HG03139 (cell line): ENCODE results near the gene PLCB1.

ENCODE experiments used
- ATAC-seq: cut with Tn5 transposase; IDR thresholded peaks from one replicate; pipeline ENCODE4 v1.9.1; 2021; ENCODE audit not compliant: unreplicated experiment

Gene PLCB1

DNA sequence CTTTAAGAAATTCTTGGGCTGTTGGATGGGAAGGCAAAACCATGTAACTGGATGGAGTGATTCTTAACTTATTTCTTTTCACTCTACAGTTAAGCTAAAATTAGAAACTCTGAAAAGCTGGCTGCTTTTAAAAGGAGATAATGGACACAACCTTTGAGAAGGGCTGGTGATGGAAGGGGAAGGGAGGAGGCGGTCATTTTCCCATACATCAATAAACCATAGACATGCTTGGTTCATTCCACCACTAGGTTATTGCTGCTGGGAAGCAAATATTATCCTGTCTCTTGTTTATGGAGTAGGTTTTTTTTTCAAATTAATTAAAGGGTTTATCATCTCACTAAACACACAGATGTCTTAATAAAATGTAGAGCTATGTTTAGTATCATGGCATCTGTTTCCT, 76.2 kb downstream of the PLCB1 start:
- no peak for ATAC-seq

DNA sequence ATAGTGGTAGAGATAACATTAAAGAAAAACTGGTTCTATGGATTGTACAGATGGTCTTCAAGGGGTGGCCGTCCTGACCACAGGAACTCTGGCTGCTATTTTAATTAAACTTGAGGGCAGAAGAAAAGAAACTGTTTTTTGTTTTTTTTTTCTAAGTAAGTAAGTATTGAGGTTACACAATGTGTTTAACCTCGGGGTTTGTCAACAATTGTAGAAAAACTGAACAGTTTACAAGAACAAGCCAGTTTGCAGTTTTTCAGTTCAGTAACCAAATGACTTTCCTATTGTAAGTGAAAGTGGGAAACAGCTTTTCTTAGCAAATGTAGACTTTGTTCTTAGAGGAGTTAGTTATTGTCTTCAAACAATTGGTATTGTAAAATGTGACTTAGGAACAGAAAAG, 77.0 kb downstream of the PLCB1 start:
- ATAC-seq = no peak

DNA sequence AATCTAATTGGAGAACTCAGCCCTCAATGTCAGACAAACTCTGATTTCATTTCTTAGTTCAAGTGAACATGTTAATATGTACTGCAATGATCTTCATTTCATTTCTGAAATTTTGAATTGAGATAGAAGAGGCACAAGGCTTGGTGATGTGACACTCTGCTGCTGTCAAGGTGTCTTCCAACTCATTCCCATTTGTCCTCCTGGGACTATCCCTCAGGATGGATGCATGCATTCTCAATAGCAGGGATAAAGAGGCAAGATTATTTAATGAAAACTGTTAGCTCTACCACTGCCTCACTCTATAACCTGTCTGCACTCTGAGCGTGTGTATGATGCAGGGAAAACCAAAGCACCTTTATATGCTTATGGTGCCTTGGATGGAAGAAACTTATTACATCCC, 78.7 kb downstream of the PLCB1 start:
- ATAC-seq = no peak

DNA sequence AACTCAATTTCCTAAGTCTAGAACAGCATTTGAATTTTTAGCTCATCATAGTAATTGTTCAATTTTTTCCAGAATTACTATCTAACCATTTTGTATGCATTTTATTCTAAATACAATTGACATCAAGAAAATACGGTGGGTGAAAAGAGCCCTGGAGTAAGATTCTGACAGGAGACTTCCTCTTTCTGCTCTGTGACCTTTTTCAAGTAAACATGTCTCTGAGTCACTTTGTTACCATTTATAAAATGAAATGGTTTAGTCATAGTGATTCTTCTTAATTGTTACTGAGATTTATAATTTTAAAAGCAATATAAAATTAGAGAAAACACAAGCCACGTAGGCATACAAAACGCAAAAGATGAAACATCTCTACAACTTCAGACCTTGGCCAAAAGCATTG, 80.2 kb downstream of the PLCB1 start:
- ATAC-seq = no peak

DNA sequence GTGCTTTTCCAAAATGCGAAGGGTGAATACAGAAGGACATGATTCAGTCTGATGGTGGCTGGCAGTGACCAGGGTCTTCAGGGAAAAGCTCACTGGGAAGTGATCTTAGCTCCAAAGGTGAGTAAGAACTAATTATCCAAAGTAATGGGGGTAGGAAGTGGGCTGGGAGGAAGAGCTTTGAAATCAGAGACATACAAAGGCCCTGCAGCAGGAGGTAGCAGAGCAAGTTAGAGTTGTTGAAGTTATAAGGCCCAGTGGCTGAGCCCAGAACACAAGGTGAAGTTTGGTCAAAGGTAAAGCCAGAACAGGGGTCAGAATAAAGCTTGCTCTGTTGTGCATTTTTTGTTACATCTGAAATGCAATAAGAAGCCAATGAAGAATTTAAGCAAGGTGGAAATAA, 81.2 kb downstream of the PLCB1 start:
- no peak for ATAC-seq

DNA sequence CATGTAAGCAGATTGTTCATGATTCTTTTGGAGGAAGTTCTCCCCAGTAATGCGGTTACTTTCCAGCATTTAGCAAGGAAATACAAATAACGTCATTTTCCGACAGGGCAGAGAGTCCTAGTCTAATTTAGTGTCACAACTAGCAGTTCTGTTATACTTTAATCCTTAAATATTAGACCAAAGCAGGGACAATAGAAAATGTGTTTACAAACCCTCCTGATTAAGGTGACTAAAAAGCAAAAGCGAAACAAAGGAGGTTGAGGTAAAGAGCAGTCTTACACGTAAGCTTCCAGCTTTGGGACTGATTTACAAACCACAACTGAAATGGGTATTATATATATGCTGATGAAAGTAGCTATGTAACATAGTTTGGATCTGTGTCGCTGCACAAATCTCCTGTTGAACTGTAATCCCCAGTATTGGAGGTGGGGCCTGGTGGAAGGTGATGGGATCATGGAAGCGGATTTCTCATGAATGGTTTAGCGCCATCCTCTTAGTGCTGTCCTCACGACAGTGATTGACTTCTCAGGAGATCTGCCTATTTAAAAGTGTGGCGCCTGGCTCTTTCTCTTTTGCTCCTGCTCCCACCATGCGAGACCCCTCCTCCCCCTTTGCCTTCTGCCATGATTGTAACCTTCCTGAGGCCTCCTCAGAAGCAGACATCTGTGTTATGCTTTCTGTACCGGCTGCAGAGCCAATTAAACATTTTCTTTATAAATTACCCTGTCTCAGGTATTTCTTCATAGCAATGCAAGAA, 81.9 kb downstream of the PLCB1 start:
- ATAC-seq = peak; percentile 83

DNA sequence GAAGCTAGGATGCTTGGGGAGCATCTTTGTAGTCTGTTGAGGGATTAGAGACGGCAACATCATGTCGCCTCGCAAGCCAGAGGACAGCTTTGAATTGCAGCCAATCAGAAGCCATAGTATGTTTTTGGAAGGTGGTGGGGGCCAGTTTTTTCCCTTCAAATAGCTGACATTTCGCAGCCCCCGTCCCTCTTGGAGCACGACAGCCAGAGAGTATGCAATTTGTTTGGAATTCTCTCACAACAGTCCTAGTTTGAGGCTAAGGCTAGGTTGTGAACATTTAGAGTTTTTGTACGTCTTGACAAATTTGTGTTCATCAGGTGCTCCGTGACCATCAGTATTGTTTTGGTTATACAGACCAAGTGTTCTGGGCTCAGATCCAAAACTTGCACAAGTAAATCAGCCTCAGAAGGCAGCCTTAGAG, 83.3 kb downstream of the PLCB1 start:
- no peak for ATAC-seq

DNA sequence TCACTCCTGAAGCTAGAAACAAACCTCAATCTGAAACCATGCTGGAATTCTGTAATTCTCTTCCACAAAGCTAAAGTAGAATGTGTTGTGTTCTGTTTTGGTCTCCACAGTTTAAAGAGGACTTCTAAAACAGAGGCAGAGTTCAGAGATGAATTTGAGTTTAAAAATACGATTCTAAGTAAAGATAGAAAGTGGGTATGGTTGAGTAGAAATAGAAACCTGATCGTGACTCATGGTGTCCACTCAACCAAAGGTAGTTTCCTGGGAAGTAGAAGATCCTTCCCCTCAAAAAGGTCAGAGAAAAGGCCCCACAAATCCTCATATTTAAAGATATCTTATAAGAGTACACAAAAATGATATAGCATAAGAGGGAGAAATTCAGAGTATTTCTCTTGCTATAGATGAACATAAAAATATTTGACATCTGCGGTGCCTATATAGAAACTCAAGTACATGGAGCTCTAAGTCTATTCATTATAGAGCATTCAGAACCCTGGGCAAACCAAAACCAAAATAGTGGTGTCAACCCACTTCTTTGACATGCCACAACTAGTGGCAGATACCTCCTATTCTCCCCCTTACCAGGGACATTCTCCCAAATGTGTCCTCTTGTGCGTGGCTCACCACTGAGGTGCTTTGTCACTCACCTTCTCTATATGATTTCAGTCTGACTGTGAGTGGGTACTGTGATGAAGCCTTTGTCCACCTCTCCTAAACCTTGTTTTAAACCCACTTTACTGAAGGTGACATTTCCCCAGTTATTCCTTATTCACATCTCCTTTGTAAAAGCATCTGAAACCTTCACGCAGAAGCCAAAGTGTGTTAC, 84.5 kb downstream of the PLCB1 start:
- ATAC-seq = no peak

DNA sequence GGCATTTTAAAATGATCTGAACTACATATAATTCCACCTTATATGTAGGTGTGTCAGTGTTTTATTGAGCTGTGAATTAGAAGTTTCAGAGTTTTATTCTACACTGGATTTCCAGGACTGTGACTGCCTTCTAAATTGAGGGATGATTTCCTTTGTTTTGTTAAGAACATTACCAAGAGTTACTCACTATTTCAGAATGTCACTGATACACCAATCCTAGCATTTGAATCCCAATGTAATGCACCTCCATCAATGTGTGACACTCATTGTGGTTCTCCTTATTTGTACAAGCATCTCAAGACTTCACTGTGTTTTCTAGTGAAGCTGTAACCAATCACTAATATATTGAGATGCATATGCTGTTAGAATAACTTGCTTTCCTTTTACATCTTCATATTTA, 86.8 kb downstream of the PLCB1 start:
- no peak for ATAC-seq

DNA sequence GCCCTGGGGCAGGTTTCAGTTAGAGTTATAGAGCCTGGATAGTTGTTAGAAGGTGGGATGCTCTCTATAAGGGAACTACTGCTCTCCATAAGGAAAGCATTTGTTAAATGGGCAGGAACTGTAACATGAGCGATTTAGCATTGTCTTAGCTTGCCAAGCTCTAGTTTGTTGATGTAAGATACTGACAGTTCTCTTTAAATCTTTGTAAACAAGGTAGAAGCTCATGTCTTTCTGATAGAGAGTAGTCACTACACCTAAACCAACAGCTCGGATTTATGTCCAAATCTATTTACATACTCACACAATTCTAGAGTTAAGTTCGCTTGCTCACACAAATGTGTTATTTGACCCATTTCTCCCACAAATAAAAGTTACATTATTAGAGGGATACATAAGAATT, 87.3 kb downstream of the PLCB1 start:
- no peak for ATAC-seq

DNA sequence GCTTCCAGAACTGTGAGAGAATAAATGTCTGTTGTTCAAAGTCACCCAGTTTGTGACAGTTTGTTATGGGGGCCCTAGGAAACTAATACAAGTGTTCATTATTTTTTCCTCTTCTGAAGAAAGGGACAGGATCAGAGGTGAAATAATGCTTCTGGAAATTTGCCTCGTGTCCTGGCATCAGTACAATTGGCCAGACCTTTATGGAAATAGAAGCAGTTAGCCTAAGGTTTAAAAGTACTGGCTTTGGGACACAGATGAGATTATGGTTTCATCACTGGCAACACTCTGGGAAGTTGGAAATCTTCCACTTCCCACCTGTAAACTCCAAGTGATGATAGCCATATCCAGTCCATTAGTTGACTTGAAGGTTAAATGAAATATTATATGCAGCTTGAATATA, 88.7 kb downstream of the PLCB1 start:
- no peak for ATAC-seq

DNA sequence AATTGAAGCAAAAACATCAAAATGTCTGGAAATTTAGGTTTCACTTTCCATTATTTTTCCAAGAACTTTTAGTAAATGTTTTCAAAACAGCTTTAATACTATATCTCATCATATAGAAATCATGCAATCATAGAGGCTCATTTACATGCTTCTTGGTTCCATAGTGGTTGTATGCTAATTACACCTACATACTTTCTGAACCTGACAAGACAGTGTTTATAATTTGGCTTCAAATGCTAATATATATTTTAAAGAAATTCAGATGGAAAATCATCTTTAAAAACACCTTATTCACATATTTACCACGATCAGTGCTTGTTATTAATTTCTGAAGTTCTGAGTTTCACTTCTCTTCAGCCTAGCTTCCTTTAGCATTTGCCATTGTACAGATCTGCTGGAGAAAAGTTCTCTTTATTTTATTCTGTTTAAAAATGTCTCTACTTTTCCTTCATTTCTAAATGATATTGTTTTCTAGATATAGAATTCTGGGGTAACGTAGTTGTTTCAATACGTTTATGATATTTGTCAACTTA, 89.9 kb downstream of the PLCB1 start:
- peak; percentile 58 for ATAC-seq

DNA sequence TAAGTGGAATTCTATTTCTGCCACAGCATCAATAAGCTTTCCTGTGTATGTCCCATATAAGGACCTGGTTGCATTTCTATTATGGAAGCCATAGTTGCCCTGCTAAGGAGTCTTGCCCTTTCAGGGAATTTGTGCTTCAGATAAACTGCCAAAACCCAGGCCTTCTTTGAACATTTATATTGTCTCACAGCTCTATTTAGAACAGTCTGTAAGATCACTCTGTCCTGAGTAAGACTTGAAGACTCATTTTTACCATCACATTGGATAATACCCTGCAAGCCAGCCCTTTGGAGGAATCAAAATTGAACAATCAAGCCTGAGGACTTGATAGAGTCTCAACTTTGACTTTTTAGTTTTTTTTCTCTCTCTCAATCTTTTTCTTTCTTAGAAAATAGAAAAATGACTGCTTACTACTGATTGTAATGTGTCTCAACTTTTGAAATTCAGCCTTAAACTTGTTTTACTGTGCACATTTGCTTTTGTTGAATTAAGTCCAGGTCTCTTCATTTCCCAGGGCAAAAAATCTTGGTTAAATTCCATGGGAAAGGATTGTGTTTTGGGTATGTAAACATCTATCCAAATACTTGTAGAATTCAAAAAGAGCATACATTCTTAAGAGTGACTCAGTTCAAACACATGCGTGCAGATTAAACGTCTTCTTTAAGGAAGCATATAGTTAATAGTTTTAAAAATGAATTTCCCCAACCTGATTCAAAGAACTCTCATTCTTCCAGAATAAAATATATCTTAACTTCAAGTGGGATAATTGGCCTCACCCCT, 91.2 kb downstream of the PLCB1 start:
- no peak for ATAC-seq

DNA sequence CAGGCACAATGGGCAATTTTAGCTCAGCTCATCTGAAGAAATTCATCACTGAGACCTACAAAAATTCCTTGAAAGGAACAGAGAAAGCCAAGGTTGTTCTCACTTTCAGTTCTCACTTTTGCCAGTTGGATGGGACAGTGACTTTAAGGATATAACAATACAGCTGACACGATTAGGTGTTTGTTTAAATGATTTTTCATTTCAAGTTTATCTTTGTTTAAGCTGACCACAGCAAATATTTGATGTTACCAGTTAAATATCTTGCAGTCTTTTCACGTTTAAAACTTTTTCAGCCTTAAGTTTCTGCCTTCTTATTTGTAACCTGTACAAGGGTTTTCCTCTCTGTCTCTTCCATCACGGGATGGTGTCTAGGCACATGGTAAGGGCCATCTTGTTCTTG, 93.6 kb downstream of the PLCB1 start:
- ATAC-seq = no peak

DNA sequence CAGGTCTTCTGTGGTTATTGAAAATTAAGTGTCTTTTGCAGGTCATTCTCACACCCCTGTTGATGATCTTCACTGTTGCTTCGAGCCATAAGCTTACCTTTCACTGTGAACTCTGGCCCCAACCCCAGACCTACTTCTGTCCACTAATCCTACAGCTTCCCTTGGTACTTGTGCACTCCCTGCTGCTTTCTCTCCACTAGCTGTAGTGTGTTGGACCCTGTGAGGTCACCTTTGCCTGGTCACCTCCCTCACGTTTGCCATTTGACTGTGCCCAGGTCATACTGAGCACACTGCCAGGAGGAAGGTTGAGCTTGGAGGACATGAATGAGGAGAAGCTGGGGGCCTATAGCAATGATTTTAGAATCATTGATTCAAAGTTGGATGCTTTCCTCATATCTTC, 94.0 kb downstream of the PLCB1 start:
- ATAC-seq = no peak

DNA sequence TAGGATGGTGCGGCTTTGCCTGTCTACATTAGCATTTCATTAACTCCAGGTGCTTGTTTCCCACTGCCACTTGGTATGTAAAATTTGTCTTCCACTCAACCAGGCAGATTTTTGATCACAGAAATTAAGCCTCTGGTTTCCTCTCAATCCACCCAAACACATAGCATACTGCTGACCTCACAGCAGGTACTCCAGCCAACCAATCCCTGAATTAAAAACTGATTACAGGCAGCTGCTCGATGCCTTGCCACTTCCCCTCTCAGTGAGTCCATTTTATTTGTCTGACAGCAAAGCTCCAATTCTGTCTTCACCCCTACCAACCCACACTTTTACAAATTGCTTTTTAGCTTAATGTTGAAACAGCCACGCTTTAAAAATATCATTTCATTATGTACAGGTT, 95.2 kb downstream of the PLCB1 start:
- ATAC-seq = no peak

DNA sequence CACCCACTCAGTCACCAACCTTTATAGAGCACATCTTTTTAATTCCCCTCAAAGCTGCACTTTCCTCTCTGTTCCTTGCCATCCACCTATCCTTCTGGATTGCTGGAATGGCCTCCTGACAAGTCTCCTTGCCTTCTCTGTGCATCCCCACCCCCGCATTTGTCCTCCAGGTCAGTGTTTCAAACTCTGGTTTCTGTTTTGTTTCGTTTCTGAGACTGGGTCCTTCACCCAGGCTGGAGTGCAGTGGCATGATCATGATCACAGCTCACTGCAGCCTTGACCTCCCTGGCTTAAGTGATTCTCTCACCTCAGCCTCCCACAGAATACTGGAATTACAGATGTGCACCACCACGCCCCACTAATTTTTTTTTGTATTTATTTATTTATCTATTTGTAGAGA, 96.2 kb downstream of the PLCB1 start:
- ATAC-seq = no peak

DNA sequence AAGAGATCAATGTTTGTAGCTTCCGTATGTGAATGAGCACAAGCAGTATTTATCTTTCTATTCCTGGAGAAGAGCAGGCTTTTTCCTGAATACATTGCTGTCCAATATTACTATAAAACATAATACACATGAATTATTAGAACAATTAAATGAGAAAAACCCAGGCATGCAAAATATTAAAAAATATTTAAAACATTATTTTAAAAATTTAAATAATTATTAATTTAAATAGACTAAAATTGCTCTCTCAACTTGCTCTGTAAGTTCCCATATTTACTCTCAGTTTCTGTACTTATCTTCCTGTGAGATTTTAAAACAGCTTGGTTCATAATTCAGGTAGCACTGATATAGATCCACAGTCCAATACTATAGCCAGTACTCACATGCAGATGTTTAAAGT, 97.0 kb downstream of the PLCB1 start:
- no peak for ATAC-seq

DNA sequence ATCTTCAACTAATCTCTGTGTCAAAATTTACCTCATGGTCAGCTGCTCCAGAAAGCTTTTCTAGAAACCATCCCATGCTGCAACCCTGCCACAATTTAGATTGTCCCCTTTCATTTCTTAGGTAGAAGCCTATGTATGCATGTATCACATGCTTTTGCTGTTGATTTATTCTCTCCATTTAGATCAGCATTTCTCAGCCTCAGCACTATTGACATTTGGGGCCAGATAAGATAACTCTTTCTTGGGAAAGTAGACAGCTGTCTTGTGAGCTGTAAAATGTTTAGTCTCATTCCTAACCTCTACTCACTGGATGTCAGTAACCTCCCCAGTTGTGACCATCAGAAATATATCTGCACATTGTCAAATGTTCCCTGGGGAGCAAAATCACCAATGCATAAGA, 99.0 kb downstream of the PLCB1 start:
- no peak for ATAC-seq

DNA sequence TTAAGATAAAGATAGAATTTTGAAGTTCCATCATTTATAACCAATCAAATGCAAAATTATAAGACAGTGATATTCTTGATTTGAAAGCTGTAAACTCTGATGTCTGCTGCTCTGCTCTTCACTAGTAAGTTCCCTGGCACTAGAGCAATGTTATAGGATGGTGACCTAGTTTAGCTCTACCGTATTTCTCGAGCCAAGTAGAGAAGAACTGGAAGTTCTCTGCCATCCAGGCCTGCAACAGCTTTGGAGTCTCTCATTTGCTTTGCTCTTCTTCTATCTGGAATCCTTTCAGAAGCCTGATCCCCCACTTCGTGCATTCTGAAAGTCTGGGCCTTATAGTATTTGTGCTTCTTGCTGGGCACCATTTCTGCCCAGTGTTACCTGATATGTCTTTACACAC, 100.3 kb downstream of the PLCB1 start:
- no peak for ATAC-seq

DNA sequence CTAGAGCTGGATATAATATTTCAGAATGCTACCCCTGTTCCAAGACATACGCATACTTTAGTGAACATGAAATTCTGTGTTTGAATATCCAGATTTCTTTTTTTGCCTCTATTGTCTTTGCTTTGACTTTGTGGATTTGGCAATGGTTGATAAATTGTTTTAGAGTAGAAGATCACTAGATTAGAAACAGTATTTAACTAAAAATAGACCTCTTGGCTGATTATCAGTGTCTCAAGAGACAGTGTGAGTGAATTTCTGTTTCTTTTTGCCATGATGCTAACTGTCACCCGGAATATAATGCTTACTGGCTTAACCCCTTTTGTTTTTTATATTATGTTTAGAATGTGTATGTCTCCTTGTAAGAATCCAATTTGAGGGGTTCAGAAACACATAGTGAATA, 102.5 kb downstream of the PLCB1 start:
- no peak for ATAC-seq

DNA sequence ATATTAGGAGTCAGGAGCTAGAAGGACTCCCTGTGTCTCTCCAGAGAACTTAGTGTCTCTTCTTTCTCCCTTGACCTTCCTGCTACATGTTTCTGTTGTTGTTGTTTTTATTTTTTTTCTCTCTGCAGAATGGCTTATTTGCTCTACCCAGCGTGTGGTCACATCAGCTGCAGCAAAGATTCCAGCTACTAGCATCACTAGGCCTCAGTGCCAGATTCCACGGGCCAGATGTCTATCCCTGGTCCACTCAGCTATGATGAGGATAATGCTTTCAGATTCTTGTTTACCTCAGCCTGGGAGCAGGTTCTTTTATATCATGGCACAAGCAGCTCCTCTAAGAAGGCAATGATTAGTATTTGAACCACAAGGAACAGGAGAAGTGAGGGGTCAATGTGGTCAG, 110.0 kb downstream of the PLCB1 start:
- ATAC-seq = no peak
